NCI-H1092 (cell line): ENCODE data around the gene ACOX3.
"Not testable (repeated sequence)": the region's sequence is repeated elsewhere in the genome, so short reads cannot be mapped to it uniquely, and the experiment has no call there.

ENCODE experiments used
- DNase-seq: peaks from one replicate; lab custom pipeline; 2025; lab: John Stamatoyannopoulos, UW

ACOX3 gene

DNA sequence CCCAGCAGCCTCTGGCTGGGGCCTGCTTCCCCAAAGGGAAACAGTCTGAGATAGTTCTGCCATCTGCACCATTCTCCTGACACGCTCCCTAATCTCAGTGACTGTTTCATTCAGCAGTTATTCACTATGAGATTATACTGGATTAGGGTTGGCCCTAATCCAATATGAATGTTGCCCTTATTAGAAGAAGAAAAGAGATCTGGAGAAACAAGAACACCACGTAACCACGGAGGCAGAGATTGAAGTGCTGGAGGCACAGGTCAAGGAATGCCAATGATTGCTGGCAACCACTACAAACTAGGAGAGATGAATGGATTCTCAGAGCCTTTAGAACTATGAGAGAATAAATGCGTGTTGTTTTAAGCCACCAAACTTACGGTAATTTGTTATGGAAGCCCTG is 7.4 kb downstream of the ACOX3 start:
- DNase-seq = no peak

DNA sequence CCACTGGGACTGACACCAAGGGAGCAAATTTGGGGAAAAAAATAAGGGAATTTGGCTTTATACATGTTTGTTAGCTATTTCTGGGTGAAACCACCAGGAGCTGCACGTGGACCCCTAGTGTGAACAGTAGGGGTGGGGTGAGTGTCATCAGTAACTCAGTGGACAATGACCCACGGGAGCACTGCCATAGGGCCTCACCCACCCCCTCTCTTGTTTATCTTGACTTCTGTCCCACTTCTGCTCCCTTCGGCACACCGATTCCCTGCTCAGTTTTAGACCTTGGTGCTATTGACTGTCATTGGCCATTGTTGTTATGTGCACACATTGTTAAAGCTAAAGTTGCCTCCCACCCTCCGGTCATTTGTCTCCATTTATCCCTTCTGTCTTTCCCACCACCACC is 9.0 kb downstream of the ACOX3 start:
- DNase-seq = no peak

DNA sequence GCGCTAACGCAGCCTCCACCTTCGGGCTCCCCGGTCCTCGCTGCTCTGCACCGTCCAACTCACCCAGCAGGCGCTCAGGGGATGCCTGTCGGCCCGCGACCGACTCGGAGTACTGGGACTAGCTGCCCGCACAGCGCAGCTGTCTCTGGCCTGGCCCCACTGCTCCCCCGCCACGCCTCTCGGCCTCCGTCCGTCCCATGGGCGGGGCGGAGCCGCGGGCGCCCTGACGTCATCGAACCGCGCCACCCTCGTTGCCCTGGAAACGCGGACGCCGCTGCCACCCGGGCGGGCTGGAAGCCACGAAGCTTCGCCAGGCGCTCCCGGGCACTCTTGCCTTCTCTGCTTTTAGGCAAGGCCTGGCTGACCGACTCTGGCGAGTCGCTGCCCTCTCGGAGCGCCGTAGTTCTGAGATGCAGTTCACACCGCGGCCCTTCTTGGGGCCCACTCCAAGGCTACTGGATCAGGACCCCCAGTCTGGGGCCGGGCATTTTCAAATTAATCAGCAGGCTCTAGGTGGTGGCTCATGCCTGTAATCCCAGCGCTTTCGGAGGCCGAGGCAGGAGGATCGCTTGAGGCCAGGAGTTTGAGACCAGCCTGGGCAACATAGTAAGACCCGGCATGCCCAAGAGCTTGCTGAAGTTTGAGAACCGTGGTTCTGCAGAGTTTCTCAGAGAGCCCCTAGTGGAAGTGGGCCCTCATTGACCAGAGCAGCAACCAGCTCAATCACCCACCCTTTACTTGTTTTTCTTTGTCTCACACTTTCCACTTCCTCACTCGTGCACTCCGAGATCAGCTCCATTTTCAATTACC is 12.0 kb downstream of the ACOX3 start:
- peak; percentile 81 for DNase-seq

DNA sequence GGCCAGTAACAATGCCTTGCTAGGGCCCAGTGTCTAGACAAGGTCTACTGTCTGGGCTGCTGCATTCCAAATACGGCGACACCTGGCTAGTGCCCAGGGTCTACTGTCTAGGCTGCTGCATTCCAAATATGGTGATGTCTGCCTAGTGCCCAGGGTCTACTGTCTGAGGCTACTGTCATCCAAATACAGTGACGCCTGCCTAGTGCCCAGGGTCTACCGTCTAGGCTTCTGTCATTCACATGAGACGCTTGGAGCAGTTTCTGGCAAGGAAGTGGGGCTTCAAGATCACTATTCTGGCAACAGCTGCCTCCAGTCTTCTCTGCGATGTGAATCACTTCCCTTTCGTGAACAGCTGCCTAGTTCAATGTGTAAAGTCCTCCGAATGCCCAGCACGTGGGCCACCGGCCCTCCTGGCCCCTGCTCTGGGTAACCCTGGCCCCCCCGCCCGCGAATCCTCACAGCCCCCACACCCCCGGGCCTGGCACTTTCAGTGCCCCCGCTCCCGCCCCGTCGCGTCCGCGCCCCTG is 12.7 kb downstream of the ACOX3 start:
- DNase-seq = no peak

DNA sequence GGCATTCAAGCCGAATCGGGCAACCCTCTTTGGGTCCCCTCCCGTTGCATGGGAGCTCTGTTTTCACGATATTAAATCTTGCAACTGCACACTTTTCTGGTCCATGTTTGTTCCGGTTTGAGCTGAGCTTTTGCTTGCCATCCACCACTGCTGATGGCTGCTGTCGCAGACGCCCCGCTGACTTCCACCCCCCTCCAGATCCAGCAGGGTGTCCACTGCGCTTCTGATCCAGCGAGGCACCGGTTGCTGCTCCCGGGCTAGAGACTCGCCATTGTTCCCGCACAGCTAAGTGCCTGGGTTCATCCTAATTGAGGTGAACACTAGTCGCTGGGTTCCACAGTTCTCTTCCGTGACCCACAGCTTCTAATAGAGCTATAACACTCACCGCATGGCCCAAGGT is 13.3 kb downstream of the ACOX3 start:
- no peak for DNase-seq

DNA sequence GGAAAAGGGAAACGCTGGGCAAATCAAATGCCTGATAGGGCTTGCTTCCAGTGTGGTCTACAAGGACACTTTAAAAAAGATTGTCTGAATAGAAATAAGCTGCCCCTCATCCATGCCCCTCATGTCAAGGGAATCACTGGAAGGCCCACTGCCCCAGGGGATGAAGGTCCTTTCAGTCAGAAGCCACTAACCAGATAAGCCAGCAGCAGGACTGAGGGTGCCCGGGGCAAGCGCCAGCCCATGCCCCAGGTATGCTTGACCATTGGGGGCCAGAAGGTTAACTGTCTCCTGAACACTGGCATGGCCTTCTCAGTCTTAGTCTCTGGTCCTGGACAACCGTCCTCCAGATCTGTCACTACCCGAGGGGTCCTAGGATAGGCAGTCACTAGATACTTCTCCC is 17.7 kb downstream of the ACOX3 start:
- DNase-seq = no peak

DNA sequence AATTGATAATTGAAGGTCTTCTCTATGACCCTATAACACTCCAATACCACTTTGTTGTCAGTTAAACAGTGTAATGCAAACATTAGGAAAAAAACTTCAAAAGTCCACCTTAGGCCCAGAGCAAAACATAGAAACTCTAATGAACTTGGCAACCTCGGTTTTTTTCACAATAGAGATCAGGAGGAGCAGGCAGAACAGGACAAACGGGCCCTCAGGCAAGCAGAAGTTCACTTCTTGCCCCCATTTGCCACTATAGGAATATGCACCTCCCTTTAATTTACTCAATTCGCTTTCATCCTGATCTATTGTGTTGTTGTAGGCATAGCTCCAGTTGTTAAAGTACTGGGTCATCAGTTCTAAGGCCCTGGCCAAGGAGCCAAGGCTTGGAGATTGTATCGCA is 18.2 kb downstream of the ACOX3 start:
- DNase-seq = no peak

DNA sequence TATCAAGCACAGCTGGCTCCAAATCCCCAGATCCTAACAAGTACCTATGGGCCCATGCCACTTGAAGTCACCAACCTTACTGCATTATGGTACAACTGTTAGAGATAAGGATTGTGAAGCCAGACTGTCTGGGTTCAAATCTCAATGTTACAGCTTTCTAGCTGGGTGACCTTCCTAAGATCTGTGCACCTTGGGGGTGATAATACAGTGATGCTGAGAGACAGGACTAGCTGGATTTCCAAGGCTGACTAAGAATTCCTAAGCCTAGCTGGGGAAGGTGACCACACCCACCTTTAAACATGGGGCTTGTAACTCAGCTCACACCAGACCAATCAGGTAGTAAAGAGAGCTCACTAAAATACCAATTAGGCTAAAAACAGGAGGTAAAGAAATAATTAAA is 20.4 kb downstream of the ACOX3 start:
- DNase-seq = not testable (repeated sequence)

DNA sequence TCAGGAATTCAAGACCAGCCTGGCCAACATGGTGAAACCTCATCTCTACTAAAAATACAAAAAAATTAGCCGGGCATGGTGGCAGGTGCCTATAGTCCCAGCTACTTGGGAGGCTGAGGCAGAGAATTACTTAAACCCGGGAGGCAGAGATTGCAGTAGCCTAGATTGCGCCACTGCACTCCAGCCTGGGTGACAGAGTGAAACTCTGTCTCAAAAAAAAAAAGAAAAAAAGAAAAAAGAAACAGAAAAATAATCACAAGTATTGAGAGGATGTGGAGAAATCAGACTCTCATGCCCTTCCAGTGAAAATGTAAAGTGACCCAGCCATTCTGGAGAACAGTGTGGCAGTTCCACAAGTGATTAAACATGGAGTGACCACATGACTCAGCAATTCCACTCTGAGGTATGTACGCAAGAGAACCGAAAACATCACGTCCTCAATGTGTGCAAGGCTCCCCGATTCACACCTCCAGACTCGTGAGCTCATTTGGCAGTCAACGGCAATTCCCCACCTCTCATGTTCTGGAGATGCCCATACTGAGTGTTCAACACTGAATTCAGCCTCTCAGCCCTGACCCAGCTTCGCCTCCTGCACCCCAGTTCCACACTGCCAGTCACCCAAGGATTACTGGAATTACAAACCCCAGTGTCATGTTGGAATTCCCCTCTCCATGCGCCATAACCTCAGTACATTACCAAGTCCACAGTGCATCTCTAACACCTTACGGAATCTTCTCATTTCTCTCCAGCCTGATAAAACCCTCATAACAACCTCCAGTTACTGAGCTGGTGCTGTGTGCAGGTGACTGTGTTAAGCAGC is 21.1 kb downstream of the ACOX3 start:
- DNase-seq = no peak

DNA sequence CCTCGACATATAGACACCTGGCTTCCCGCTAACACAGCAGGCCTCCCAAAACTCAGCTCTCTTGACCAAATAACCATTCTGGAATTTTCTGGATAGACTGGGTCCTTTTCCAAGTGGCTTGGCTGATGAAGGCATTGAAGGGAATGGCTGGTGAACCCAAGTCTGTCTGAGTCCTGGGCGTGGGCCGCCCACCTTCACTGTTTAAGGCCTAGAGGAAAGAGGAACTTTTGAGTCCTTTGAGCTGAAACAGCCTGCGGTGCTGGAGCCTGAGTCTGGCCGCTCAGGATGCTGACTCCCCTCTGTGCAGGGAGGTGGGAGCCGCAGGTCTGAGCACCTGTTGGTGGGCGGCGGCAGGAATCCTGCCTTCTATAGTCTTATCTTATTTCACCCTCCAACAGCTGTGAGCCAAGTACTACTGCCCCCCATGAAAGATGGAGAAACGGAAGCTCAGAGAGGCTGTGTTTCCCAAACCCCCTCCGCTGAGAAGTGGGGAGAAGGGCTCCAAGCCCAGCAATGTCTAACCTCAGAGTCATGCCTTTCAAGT is 23.4 kb downstream of the ACOX3 start:
- DNase-seq = no peak

DNA sequence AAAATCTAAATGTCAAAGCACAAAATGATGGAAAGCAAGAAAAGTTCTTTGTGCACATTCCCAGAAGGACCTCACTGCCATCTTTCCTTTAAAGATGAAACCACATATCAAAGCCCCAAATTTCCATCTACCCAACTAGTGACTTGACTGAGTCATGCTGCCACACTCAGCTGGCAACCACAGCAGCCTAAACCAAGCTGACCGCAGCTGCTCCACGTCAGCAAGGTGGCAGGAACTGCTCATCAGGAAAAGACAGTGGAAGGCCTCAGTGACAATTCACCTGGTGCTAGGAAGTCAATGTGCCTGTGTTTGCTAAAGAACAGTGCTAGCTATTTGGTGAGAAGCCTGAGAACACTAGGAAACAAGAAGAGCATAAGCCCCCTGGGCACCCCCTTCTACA is 26.1 kb downstream of the ACOX3 start:
- no peak for DNase-seq

DNA sequence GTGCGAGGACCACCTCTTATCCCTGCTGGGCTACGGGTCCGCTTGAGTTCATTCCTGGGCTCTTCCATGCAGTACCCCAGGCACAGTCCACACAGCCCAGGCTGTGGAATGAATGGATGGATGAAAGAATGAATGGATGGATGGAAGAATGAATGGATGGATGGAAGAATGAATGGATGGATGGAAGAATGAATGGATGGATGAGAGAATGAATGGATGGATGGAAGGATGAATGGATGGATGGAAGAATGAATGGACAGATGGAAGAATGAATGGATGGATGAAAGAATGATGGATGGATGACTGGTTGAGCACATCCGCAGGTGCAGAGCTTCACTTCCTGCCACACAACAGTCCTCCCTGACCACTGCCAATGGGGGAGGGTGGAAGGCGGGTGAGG is 28.2 kb downstream of the ACOX3 start:
- DNase-seq = no peak

DNA sequence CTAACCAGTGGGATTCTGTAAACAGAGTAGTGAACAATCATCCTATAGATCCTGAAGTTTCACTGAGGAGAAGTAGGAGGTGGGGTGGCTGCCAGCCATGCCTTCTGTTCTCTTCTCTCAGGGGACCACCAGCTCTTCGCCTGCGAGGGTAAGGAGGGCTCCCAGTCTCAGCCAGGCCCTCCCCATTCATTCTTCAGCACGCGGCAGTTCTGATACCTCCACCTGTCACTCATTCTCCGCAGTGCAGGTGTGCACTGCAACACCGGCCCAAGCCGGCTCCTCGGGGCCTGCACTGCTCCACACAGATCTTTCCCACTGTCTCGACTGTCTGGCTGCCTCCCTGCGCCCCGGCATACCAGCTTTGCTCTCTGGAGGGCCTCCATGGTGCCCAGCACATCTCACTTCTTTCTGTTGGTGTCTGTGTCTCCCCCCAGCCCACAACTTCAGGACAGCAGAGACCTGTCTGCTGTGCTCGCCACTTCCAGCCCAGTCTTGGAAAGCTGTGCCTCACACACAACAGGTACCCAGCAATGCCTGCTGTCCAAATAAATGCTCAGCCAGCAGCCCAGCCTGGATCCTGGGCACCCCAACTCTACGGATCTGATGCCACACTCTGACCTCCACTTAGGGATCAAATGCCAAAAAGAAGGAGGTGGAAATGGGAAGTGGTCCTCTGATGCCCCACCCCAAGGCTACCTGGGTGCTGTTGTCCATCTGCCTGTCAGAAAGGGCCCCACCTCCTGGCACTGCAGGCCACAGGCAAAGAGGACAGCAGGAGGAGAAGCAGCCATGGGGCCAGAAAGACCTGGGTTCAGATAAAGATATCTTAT is 29.0 kb downstream of the ACOX3 start:
- no peak for DNase-seq

DNA sequence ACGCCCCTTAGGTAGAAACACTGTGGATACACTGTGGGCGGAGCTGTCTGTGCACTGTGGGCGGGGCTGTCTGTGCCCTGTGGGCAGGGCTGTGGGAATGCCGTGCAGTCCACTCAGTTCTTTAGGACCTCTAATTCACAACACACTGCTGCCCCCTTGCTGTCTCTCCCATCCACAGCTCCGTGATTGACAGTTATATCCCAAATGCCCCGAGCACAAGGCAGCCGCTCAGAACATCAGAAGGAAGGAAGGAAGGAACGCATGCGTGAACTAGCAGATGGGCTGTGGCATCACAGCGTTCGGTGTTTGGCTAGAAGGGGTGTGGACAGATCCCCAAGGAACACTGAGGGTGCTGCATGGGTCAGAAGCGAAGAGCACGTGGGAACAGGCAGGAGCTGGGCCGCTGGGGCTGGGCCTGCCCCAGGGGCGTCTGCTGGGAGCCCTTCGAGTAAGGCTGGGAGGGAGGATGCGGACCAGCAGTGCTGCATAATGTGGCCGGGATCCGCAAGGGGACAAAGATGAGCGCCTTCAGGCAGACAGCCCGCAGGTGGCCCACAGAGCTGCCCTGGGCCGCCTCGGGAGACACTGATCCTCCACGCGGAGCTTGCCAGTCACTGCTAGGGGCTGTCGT is 29.8 kb downstream of the ACOX3 start:
- DNase-seq = no peak

DNA sequence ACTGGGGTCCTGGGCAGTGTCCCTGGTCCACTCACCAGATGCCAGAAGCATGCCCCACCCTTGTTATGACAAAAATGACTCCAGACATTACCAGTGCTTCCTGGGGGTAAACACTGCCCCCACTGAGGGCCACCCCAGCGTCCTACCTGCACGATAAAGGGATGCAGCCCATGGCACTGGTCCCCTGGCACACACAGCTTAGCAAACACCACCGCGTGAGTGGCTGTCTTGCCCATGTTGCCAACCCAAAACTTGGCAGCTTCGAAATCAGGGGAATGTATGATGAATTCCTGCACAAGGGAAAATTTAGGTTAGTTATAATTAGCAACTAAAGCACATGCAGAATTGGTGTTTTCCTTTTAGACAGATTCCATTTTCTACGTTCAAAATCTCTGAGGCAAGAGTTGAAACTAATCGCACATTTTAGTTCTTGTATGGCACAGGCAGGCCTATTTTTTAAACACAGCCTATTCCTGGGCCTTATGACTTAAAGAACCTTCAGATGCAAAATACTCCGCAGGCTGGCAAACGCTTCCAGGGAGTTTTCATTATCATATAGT is 30.4 kb downstream of the ACOX3 start:
- no peak for DNase-seq

DNA sequence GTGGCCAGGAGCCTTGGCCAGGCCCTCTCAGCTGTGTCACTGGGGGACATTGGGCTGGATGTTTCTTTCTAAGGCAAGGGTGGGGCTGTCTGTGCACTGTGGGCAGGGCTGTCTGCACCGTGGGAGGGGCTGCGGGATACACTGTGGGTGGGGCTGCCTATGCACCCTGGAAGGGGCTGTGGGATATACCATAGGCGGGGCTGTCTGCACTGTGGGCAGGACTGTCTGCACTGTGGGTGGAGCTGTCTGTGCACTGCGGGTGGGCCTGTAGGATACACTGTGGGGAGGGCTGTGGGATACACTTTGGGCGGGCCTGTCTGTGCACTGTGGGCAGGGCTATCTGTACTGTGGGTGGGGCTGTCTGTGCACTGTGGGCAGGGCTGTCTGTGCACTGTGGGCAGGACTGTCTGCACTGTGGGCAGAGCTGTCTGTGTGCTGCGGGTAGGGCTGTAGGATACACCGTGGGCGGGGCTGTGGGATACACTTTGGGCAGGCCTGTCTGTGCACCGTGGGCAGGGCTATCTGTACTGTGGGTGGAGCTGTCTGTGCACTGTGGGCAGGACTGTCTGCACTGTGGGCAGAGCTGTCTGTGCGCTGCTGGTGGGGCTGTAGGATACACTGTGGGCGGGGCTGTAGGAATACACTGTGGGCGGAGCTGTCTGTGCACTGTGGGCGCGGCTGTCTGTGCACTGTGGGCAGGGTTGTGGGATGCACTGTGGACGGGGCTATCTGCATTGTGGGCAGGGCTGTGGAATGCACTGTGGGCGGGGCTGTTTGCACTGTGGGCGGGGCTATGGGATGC is 31.1 kb downstream of the ACOX3 start:
- no peak for DNase-seq

DNA sequence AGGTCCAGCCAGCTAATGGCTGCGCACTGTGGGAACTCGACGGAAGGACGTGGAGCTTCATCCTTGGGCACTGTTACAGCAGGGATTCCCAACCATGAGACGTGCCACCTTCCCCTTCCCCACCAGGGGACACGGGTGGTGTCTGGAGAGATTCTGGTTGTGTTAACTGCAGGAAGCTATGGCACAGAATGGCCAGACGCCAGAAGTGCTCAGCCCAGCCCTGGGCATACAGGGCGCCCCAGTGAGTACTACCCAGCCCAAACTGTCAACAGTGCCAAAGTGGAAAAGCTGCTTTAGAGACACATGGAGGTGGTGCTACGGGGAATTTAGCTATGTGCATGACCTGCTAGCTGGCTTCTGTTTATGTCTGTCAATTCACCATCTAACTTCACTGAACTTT is 32.8 kb downstream of the ACOX3 start:
- no peak for DNase-seq

DNA sequence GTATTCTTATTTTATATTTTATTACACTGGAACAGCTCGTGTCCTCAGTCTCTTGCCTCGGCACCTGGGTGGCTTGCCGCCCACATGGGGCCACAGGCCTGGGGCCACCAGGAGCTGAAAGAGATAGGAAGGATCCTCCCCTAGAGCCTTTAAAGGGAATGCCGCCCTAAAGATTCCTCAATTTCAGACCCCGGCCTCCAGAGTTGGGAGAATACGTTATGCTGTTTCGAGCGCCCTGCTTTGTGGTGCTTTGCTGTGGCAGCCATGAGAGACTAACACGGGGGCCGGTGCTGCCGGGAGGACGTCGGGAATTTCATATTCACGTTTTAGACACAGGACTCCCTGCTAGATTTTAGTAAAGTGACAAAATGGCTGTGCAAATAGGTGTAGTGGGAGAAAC is 33.2 kb downstream of the ACOX3 start:
- no peak for DNase-seq

DNA sequence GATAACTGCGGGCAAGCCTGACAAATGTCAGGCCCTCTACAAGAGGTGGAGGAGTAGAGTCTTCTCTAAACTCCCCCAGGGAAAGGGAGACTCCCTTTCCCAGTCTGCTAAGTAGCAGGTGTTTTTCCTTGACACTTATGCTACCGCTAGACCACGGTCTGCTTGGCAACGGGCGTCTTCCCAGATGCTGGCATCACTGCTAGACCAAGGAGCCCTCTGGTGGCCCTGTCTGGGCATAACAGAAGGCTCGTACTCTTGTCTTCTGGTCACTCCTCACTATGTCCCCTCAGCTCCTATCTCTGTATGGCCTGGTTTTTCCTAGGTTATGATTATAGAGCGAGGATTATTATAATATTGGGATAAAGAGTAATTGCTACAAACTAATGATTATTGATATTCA is 33.6 kb downstream of the ACOX3 start:
- not testable (repeated sequence) for DNase-seq

DNA sequence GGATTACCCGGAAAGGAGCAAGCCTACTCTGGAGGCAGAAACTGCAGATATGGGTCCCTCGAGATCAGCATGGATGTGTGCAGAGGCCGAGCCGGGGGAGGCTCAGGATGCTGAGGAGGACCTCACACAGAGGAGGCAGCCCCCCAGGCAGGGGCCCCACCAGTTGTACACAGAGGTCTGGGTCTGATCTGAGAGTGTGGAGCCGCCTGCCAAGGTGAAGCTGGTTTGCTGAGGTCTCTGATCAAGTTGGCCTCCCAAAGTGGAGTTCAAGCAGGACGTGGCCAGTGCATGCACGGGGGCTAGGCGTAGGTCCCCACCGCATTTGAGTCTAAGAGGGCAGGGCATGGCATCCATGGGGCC is 35.0 kb downstream of the ACOX3 start:
- no peak for DNase-seq
